Panc1 (cell line): ENCODE results near the gene DIP2C. TPM values are rescaled to one million over a fixed set of nuclear protein-coding genes. Genes with fewer than 3 reads are reported as not detected.

Source experiments
- ATAC-seq: fragments of 200-7000 bp; cut with Tn5 transposase; 2 replicates; pipeline ENCODE4 v1.9.1; 2020; ENCODE audit warnings: mild to moderate bottlenecking, moderate library complexity
- BruUV-seq: library from RNA; stranded (reverse); fragments of 400-500 nt; replicated peaks from 2 replicates; lab custom pipeline; 2021; lab: Mats Ljungman, UMichigan
- CTCF ChIA-PET: fragments of 300-600 bp; sonication (Branson Sonifier 250); formaldehyde crosslinking; loops from one replicate; lab custom pipeline; 2022; ENCODE audit warnings: antibody characterized with exemption; lab: Charles Lee
- POLR2A ChIA-PET: fragments of 300-600 bp; sonication (Branson Sonifier 250); formaldehyde crosslinking; loops from one replicate; lab custom pipeline; 2022; ENCODE audit warnings: antibody characterized with exemption; lab: Charles Lee
- DNase-seq: peaks from one replicate; pipeline ENCODE4 v3.0.0-alpha.2; 2010; ENCODE audit warnings: low read depth, low spot score
- H3K27ac ChIP-seq: 2 replicates; pipeline ENCODE4 v1.5.1; 2011; ENCODE audit warnings: mild to moderate bottlenecking, low read length, inconsistent platforms
- H3K27me3 ChIP-seq: fragments of 200-500 bp; sonication (Bioruptor generic); 2 replicates; pipeline ENCODE4 v1.6.0; 2014; ENCODE audit warnings: low read length, inconsistent platforms; ENCODE audit not compliant: control insufficient read depth, insufficient read depth
- H3K36me3 ChIP-seq: fragments of 200-500 bp; sonication (Bioruptor generic); 2 replicates; pipeline ENCODE4 v1.5.1; 2014; ENCODE audit warnings: inconsistent platforms, mild to moderate bottlenecking, low read length, moderate library complexity; ENCODE audit not compliant: control insufficient read depth, insufficient read depth
- H3K4me1 ChIP-seq: 2 replicates; pipeline ENCODE4 v1.5.1; 2011; ENCODE audit warnings: inconsistent platforms, mild to moderate bottlenecking, low read length, moderate library complexity; ENCODE audit not compliant: control insufficient read depth, insufficient read depth
- H3K4me3 ChIP-seq, 2 experiments: 2 replicates each; pipeline ENCODE4 v1.5.1; 2011 to 2012; ENCODE audit warnings: low read depth in 2 of 2, low read length in 2 of 2, mild to moderate bottlenecking in 2 of 2, inconsistent platforms in 1 of 2, moderate library complexity in 1 of 2
- H3K9me3 ChIP-seq: fragments of 200-500 bp; sonication (Bioruptor generic); 2 replicates; pipeline ENCODE4 v1.5.1; 2014; ENCODE audit warnings: low read depth, mild to moderate bottlenecking, inconsistent platforms, low read length, moderate library complexity; ENCODE audit not compliant: control insufficient read depth, insufficient read depth
- CTCF ChIP-seq: fragments of 450-650 bp; IDR thresholded peaks from 2 replicates; pipeline ENCODE4 v1.5.1; 2017; ENCODE audit warnings: mild to moderate bottlenecking
- POLR2AphosphoS5 ChIP-seq: IDR thresholded peaks from 2 replicates; pipeline ENCODE4 v1.6.1; 2012; ENCODE audit warnings: mild to moderate bottlenecking, low read depth, low read length, moderate library complexity
- REST ChIP-seq, 2 experiments: IDR thresholded peaks; 2 replicates each; pipeline ENCODE4 v1.6.1; 2011 to 2012; ENCODE audit warnings: low read depth in 2 of 2, control low read depth in 1 of 2, low read length in 1 of 2, mild to moderate bottlenecking in 1 of 2, moderate library complexity in 1 of 2; ENCODE audit not compliant: insufficient read depth in 1 of 2
- SIN3A ChIP-seq: IDR thresholded peaks from 2 replicates; pipeline ENCODE4 v1.6.1; 2012; ENCODE audit warnings: low read depth, mild to moderate bottlenecking, low read length, moderate library complexity, borderline replicate concordance; ENCODE audit not compliant: insufficient read depth
- TCF7L2 ChIP-seq: IDR thresholded peaks from 2 replicates; pipeline ENCODE4 v1.6.1; 2011; ENCODE audit warnings: mild to moderate bottlenecking, low read depth, low read length, inconsistent platforms
- in situ Hi-C: cut with HindIII; loops from 2 replicates; pipeline ENCODE4 v1.10.0; 2016; ENCODE audit warnings: low sequenced_read_pairs, low pct_unique_long_range_greater_than_20kb
- intact Hi-C: fragments of 100-400 bp; cut with micrococcal nuclease; formaldehyde crosslinking; loops from one replicate; pipeline ENCODE4 v1.10.0; 2022; ENCODE audit not compliant: unreplicated experiment
- total RNA-seq: library from RNA; stranded (reverse); gene quantifications from one replicate; pipeline ENCODE4 v1.2.1, GENCODE V29; 2021; ENCODE audit not compliant: unreplicated experiment

Gene DIP2C
- total RNA-seq, 1 experiment from 2014 or later: 13.2 TPM

GRCh38 chr10:493391-494148, 195.9 kb downstream of the DIP2C start:
- ChIA-PET CTCF (no interaction called here), POLR2A (no interaction called here)
- Histone ChIP-seq H3K4me1 (no peaks in the 10 kb centered on the region), H3K36me3 (no peaks in the 10 kb centered on the region), H3K27ac (no peak overlapping the region), H3K9me3 (no peaks in the 10 kb centered on the region), H3K4me3 (no peak overlapping the region), H3K27me3 (no peaks in the 10 kb centered on the region)
- DNase-seq (no peak), ATAC-seq (no peak)
- TF ChIP-seq SIN3A (no peak), TCF7L2 (no peak), REST (IDR thresholded peaks at IDR 0.05; ENCODE audit: insufficient read depth in 1 of 2, low read depth in 2 of 2, low read length in 1 of 2) (no peak), CTCF (no peak), POLR2AphosphoS5 (no peak)
- in situ Hi-C loops (no loop called here), intact Hi-C loops (no loop called here)
- no TSS peak for BruUV-seq

GRCh38 chr10:492836-493235, 196.6 kb downstream of the DIP2C start:
- CTCF ChIA-PET: no interaction called here
- in situ Hi-C loops: no loop called here
- POLR2A ChIA-PET: no interaction called here
- DNase-seq (no peak), ATAC-seq (no peak)
- intact Hi-C loops: no loop called here
- BruUV-seq: no TSS peak
- no peak overlapping the region for H3K27ac ChIP-seq
- H3K36me3 ChIP-seq: no peaks in the 10 kb centered on the region
- H3K27me3 ChIP-seq: no peaks in the 10 kb centered on the region
- TF ChIP-seq TCF7L2 (no peak), REST (IDR thresholded peaks at IDR 0.05; ENCODE audit: insufficient read depth in 1 of 2, low read depth in 2 of 2, low read length in 1 of 2) (no peak), SIN3A (no peak), POLR2AphosphoS5 (no peak), CTCF (no peak)
- H3K4me3 ChIP-seq: no peak overlapping the region
- H3K9me3 ChIP-seq: no peaks in the 10 kb centered on the region
- no peaks in the 10 kb centered on the region for H3K4me1 ChIP-seq
